SK-N-DZ (cell line): ENCODE measurements around the gene FAAP100.
A peak's percentile ranks its signal among the peaks of the same experiment; 100 is the strongest.

ENCODE experiments used
- DNase-seq: peaks from one replicate; pipeline ENCODE4 v3.0.0-alpha.2; 2015; ENCODE audit warnings: low spot score

The FAAP100 gene

GRCh38 chr17:81577278-81578000 is 25.3 kb upstream of the FAAP100 start:
- no peak for DNase-seq

DNA sequence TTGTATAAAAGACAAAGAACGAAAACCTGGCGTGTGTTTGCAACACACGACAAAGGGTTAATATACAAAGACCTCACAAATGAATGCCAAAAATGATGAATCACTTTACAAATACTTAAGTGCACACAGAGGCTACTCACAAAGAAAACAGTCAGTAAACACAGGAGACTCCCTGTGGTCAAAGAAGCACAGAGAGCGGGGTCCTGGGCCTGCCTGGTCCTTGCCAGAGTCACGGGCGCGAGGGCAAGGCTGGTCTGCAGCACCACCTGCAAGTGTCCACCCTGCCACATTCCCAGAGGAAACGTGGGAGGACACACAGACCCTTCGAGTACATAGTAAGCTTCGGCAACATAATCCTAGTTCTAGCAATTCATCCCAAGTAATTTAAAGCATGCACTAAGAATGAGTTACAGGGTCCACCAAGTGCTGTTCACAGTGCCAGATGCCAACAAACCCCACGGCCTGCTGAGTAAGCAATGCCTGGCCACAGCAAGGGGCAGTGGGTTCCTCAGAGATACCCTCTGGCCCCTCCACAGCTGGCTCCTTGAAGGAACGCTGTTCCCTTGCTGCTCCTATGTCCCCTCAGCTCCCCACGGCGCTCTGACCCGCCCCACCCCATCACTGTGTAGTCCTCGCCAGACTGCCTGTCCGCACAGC is 24.6 kb upstream of the FAAP100 start:
- no peak for DNase-seq

DNA sequence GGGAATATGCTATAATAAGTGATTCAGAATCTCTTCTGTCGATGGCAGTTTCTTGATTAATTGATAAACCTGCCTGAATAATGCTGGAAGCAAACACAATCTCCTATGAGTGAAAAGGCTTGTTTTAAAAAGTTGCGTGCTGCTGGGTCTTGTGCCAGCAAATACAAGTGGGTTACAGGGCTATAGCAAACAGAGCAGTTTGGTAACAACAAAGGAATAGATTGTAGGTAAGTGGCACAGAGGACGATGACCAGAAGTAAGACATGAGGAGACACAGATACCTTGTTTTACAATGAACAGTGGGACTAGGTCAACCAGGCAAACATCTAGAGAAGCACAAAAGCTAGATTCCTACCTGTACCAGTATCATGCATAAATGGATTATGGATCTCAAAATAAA is 23.7 kb upstream of the FAAP100 start:
- no peak for DNase-seq

- DNase-seq: no peak
Measured at GRCh38 chr17:81574643-81574956, 22.4 kb upstream of the FAAP100 start.

- peak; percentile 49 for DNase-seq
Measured at GRCh38 chr17:81573794-81574642, 21.9 kb upstream of the FAAP100 start.

- DNase-seq: no peak
Measured at GRCh38 chr17:81572563-81573168, 20.5 kb upstream of the FAAP100 start.

DNA sequence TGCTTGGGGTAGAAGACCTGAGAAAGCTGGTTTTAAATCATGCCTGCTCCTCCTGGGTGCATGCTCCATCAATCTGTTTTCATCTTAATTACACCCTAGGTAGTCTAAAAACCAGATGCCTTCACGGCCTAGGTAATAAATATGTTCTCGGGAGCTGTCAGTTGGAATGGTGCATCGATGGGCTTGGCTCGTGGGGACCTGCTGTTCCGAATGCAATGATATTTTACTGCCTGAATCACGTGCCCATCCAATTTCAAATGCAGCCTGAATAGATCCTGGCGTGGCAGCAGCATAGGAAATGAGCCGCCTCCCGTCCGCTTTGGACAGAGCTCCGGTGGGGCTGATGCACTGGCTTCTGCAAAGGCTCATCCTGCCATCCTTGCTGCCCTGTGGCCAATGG is 18.8 kb upstream of the FAAP100 start:
- DNase-seq: no peak

DNA sequence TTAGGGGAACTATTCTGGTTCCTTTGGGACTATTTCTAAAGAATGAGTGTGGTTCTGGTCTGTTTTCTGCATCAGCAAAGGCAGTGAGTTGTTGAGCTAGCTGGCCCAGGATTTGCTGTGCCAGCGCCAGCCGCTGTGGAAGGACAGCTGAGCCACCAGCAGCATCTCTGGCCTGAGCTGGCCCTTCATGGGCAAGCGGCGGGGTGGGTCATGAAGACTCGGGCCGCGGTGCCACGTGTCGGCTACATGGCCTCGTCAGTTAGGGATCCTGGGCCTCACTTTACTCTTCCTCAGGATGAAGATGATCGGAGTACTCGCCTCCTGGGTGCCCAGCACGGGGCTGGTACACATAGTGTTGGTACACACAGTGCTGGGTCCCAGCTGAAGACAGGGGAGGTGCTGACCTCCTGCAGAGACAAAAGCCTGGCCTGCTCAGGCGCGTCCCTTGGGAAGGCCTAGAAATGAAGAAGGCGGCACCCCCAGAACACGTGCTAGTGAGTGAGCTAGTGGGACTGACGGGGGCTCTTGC is 17.9 kb upstream of the FAAP100 start:
- no peak for DNase-seq

DNA sequence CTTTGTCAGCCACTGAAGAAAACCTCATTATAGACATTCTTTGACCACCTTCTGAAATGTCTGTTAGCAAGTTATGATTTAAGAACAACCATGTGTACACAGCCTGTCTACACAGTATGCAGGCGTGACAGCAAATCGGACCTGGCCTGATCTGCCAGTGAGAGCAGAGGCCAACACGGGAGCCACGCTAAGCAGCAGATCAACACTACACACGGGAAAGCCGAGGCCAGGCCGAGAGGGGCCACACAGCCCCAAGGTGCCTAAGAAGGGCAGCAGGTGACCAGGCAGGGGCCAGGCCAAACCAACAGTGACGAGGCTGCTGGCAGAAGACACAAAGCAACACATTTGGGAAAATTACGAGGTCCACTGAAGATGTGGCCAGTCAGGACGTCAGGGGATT is 16.3 kb upstream of the FAAP100 start:
- DNase-seq: no peak

- DNase-seq: no peak
Measured at GRCh38 chr17:81567191-81567590, 15.0 kb upstream of the FAAP100 start.

GRCh38 chr17:81566461-81567126 is 14.4 kb upstream of the FAAP100 start:
- no peak for DNase-seq

DNA sequence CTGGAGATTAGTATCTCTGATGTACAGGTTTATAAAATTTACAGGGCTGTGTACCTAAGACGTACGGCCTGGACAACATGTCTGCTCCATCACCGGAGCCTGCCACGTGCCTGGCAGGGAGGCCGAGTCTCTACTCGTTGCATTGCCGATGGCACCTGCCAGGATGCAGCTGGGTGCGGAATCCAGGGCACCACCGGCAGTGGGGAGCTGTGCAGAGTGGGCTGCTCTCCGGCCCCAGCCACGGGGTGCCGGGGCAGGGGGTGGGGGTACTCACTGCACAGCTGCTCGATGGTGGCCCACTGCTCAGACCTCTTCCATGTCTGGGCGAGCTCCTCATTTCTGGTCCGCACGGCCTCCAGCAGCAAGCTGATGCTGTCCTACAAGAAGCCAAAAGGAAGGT is 13.1 kb upstream of the FAAP100 start:
- DNase-seq: no peak

GRCh38 chr17:81564778-81565177 is 12.6 kb upstream of the FAAP100 start:
- DNase-seq: no peak

GRCh38 chr17:81563861-81564586 is 11.9 kb upstream of the FAAP100 start:
- no peak for DNase-seq

DNA sequence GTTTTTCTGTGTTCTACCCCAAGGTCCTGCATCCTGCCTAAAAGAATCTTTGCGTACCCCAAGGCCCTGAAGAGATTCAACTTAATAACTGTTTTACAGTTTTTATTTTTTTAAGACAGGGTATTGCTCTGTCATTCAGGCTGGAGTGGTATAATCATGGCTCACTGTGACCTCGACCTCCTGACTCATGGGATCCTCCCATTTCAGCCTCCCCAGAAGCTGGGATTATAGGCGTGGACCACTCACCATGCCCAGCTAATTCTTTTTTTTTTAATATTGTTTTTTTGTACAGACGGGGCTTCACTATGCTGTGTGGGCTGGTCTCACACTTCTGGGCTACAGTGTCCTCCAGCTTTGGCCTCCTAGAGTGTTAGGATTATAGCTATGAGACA is 9.3 kb upstream of the FAAP100 start:
- DNase-seq: no peak

DNA sequence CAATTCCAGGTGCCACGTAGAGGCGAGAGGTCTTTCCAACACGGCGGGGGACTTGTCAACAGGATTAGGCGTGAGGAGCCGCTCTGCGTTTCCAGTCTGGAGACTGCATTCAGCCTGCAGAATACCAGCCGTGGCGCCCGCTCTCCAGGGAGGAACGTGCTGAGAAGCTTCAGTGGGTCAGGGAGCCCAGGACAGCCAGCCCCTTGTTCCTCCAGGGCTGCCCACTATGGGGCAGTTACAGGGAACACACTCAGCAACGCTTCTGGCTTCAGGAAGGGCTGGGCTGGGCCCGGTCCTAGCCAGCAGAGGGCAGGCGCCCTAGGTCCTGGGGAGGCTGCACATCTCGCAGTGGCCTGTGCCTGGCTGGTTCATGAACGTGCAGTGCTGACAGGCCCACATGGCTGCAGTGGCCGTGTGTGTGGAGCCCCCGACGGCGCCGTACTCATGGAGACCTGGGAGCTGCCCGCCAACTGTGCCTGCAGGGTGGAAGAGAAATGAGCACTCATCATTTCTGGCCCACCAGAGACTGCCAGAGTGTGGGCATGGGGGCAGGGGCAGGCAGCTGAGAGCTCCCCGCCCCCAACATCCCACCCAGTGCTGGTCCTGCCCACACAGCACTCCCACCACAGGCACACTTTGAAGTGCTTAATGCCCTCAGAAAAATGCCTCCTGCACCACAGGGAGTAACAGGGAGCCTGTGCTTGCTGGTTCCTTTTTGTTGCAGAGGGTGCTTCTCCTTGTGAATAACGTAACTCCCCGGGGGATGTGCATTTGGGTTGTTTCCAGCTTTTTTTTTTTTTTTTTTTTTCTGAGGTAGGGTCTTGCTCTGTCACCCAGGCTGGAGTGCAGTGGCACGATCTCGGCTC is 7.0 kb upstream of the FAAP100 start:
- DNase-seq: no peak

DNA sequence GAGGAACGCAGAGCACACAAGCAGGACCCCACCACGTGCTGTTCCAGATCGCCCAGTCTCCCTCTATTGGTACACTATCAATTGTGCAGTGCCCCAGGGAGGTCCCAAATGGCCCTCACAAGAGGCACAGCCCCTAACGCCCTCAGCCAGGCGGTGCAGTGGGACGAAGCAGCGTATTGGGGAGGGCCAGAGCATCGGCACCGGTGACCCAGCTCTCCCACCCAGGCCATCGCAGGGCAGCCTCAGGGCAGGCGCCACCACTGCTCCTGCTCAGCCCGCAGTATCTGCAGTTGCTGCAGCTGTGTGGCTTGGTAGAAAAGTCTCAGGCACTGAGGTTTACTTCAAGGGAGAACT is 5.9 kb upstream of the FAAP100 start:
- DNase-seq: no peak

- DNase-seq: no peak
Measured at GRCh38 chr17:81557276-81558114, 5.3 kb upstream of the FAAP100 start.

GRCh38 chr17:81556863-81557262 is 4.7 kb upstream of the FAAP100 start:
- no peak for DNase-seq
